8988T (cell line): ENCODE measurements around the gene COG7.
"Not testable (repeated sequence)": the region's sequence is repeated elsewhere in the genome, so short reads cannot be mapped to it uniquely, and the experiment has no call there.

ENCODE experiments used
- DNase-seq: peaks from one replicate; pipeline ENCODE4 v3.0.0; 2011

The COG7 gene

GRCh38 chr16:23382279-23382678 lies 70.7 kb downstream of the COG7 start:
- no peak for DNase-seq

- DNase-seq, result not testable (repeated sequence)
Measured at GRCh38 chr16:23381702-23382101, 71.3 kb downstream of the COG7 start.

GRCh38 chr16:23380501-23380951 lies 72.5 kb downstream of the COG7 start:
- no peak for DNase-seq

- no peak for DNase-seq
Measured at GRCh38 chr16:23379707-23380106, 73.3 kb downstream of the COG7 start.

- DNase-seq, result no peak
Measured at GRCh38 chr16:23378921-23379320, 74.1 kb downstream of the COG7 start.

- DNase-seq, result no peak
Measured at GRCh38 chr16:23378256-23378655, 74.7 kb downstream of the COG7 start.

GRCh38 chr16:23377071-23377931 lies 75.7 kb downstream of the COG7 start:
- DNase-seq, result no peak

GRCh38 chr16:23375643-23376042 lies 77.3 kb downstream of the COG7 start:
- no peak for DNase-seq

- DNase-seq, result no peak
Measured at GRCh38 chr16:23374721-23375510, 78.1 kb downstream of the COG7 start.

GRCh38 chr16:23373436-23374219 lies 79.4 kb downstream of the COG7 start:
- no peak for DNase-seq

- DNase-seq, result no peak
Measured at GRCh38 chr16:23371368-23371767, 81.6 kb downstream of the COG7 start.

GRCh38 chr16:23369416-23369815 lies 83.6 kb downstream of the COG7 start:
- no peak for DNase-seq

GRCh38 chr16:23368469-23368868 lies 84.5 kb downstream of the COG7 start:
- no peak for DNase-seq

GRCh38 chr16:23367988-23368387 lies 85.0 kb downstream of the COG7 start:
- DNase-seq, result no peak

GRCh38 chr16:23367564-23367963 lies 85.4 kb downstream of the COG7 start:
- no peak for DNase-seq

GRCh38 chr16:23366341-23366740 lies 86.6 kb downstream of the COG7 start:
- DNase-seq, result not testable (repeated sequence)

GRCh38 chr16:23365602-23366240 lies 87.3 kb downstream of the COG7 start:
- no peak for DNase-seq

GRCh38 chr16:23362460-23363317 lies 90.3 kb downstream of the COG7 start:
- DNase-seq, result no peak

- no peak for DNase-seq
Measured at GRCh38 chr16:23359092-23359760, 93.8 kb downstream of the COG7 start.

GRCh38 chr16:23357761-23358290 lies 95.2 kb downstream of the COG7 start:
- no peak for DNase-seq

GRCh38 chr16:23356941-23357340 lies 96.0 kb downstream of the COG7 start:
- DNase-seq, result no peak
